HT-29 (cell line): ENCODE results near the gene RABEP1. TPM values are rescaled to one million over a fixed set of nuclear protein-coding genes. Genes with fewer than 3 reads are reported as not detected.

ENCODE experiments used
- DNase-seq: peaks from one replicate; pipeline ENCODE4 v3.0.0-alpha.2; 2015; ENCODE audit warnings: low spot score
- total RNA-seq: library from RNA; depleted of rRNA; stranded (reverse); fragments of >200 nt; shearing (Covaris generic); gene quantifications from 2 replicates; pipeline ENCODE4 v1.2.3, GENCODE V29; 2014

The RABEP1 gene
- total RNA-seq, 1 experiment from 2014 or later = 16.1 TPM

DNA sequence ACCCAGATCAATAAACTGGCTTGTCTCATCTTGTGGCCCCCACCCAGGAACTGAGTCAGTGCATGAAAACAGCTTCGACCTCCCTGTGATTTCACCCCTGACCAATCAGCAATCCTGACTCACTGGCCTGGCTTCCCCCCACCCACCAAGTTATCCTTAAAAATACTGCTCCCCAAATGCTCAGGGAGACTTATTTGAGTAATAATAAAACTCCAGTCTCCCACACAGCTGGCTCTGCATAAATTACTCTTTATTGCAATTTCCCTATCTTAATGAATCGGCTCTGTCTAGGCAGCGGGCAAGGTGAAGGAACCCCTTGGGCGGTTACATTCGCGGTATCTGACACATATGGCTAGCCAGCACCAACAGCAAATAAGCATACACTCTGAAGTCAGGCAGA is 9.8 kb upstream of the RABEP1 start:
- no peak for DNase-seq

DNA sequence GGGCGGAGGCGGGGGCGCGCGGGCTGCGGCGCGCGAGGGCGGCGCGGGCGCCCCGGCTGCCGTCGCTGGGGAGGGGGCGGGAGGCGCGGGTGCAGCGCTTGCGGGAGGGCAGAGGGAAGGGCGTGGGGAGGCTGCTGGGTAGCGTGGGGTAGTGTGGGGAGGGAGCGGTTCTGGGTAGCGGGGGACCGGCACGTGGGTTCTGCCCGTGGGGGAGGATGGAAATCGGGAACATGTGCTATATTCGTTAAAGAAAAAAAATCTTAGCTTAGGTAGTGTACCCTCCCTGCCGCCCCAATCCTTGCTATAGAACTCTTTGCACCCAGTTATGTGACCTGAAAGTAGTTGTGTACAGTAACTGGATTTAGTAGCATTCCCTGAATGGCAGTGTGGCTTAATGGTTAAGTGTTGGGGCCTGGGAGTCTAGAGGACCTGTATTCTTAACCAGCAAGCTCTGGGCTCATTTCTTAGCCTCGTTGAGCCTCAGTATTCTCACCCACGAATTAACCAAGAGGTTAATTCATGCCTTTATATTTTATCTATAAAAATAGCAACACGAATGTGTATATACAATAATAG is 646 bp downstream of the RABEP1 start:
- peak; percentile 27 for DNase-seq

DNA sequence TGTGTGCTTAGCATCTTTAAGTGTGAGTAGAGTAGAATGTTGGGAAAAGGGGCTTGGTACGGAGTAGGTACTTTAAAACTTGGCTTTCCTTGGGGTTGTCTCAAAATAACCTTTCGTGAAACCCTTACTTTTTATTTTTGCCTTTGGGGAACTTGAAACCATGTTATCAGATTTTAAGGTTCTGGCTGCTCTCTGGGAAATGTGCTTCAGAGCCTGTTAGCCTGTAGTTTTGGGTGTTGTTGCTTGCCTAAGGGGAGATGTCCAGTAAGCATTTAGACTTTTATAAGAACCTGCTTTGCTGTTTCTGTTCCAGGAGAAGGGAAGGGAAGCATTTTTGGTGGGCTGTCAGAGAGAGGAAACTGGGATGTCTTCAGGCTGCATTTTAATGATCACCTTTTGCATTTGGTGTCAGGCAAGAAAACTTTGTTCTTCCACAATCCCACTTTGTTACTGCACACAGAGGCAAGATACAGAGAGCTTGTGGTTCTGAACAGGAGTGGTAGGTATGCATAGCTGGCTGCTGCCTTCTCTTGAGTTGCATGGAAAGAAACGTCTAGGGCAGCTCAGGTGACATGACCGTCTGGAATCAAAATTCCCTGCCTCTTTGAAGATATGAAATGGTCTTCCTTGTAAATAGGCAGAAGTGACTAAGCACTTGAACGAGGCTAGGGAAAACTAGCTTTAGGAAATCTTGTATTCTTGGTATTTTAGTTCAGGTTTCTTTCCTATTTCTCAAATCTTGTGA is 1.7 kb downstream of the RABEP1 start:
- DNase-seq = no peak

DNA sequence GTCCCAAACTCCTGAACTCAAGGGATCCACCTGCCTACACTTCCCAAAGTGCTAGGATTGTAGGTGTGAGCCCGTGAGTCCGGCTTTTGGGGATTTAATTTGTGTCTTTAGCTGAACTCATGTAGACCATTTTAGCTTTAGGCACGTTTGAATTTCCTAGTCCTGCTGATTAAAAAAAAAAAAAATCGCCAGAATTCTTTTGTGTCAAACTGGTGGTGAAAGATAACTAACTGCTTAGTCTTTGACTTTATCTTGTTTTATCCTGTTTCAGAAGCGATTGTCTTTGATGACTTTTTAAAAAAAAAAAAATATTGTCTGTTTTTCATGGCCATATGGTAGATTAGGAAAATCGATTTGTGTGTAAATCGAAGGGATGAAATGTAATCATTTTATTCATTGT is 2.6 kb downstream of the RABEP1 start:
- no peak for DNase-seq

DNA sequence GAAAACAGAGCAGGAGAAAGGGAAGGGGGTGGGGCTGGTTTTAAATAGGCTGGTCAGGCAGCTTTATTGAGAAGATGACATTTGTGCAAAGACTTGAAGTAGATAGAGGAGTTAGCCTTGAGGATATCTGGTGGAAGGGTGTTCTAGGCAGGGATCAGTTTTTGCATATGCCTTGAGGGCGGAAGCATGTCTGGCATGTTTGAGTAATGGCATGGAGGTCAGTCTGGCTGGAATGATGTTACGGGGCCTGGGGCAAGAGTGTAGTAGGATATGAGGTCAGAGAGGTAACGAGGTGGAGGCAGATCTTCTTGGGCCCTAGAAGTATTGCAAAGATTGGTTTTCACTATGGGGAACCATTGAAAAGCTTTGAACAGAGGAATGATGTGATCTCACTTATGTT is 4.8 kb downstream of the RABEP1 start:
- no peak for DNase-seq

DNA sequence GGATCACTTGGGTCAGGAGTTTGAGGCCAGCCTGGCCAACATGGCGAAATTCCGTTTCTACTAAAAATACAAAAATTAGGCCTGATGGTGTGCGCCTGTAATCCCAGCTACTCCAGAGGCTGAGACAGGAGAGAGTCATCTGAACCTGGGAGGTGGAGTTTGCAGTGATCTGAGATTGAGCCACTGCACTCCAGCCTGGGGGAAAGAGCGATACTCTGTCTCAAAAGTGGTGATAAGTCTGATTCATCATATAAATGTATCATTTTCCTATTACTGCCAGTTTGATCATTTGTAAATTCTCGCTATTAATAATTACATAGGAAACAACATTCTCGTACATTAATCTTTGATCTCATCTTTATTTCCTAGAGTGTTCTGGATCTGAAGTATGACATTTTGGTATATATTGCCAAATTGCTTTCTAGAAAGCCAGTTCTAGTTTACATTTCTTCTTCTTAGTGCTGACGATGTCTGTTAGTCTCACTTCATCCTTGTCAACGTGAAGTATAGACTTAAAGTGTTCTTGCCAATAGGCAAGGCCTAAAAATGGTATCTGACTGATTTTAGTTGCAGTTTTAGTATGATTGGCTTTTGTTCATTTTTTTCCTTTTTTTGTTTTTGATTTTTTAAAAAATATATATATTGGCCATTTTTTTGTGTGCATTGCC is 9.7 kb downstream of the RABEP1 start:
- DNase-seq = no peak

DNA sequence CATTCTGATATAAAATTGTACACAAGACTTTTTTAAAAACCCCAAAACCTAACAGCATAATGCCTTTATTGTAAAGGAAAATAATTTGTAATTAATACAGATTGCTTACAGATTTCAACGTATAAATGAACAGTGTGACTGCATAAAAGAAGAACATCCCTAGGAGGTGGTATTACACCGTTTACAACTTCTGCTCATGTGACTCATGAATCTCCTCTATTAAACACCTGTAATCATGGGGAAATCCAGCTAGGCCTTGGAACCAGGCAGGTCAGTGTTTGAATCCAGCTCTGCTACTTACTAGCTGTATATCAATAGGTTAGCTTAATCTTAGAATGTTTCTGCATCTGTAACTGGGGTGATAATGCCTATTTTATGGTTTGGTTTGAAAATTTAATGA is 15.2 kb downstream of the RABEP1 start:
- DNase-seq = no peak

DNA sequence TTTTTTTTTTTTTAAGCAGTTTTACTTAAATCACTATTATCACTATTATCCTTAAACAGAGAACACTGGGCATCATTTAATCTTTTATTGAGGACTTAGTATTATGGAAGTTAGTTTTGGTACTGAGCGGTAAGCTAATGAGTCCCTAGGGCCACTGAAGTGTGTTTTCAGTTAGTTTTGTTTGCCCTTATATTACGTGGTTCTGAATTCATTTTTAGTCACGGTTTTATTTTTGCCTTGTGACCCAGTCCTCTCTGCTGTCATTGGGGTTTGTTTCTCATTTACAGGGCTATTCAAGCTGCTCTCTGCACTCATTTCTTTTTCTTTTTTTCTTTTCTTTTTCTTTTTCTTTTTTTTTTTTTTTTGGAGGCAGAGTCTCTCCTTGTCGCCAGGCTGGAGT is 17.3 kb downstream of the RABEP1 start:
- no peak for DNase-seq

DNA sequence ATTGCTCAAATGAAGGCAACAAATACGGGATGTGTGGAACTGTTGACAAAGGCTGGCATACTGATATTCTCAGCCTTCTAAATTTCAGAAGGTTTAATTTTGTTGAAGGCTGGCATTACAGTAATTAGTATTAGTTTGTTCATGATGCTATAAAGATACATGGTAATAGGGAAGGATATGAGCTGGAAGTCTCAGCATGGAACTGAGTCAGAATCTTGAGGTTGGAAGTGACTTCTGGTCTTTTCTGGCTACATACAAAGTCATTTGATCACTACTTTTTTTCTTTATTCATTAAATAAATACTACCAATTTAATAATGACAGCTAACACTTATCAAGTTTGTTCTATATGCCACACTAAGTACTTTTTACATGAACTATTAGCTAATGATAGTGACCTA is 22.6 kb downstream of the RABEP1 start:
- DNase-seq = no peak

DNA sequence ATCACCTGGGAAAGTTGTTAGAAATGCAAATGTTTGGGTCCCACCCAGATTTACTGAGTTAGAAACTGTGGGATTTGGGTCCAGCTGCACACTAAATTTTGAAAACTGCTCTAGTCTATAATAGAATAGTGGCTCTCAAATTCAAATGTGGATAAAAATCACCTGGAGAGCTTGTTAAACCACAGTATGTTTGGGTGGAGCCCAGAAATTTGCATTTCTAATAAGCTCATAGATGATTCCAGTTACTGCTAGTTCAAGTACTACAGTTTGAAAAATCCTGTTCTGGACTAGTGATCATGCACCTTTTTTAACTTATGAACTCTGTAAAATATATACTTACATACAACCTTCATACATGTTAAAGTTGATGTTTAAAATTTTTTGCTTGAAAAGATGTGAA is 27.8 kb downstream of the RABEP1 start:
- no peak for DNase-seq

DNA sequence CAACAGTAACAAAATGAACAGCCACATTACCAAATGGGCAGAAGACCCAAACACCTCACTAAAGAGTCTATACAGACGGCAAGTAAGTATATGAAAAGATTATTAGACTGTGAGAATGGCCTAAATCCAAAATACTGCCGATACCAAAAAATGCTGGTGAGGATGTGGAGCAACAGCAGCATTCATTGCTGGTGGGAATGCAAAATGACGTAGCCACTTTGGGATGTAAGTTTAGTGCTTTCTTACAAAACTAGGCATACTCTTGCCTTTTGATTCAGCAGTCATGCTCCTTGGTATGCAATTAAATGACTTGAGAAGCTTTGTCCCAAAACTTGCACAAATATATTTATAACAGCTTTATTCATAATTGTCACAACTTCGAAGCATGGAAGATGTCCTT is 43.8 kb downstream of the RABEP1 start:
- no peak for DNase-seq

DNA sequence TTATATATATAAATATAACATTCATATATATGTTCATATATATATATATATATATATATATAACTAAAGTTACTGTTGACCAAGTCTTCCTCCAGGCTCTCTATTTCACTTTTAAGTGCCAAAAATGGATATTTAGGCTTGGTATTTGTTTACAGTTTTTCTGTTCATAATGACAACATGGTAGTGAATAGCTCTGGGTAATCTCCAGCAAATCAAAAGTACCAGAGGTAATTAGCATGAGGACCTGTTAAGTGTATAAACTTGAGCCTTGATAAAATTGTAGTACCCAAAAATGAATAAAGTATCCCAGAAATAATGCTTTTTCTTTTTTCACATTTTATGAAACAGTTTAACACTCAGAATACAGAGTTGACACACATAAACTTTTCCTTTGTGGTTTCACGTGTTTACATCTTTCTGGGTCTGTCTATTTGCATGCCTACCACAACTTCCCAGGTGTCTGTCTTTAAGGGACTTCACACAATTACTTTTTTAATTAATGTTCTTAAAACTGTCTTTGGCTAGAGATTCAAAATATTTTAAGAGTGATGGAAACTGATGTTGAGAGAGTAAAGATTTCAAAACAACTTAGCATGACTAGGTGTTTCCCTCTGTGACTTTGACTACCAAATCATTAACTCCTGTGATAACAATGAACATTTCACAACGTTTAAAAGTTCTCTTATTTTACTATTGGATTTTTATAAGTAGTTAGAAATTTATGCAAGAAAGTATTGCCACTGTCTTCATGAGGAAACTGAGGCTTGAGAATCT is 47.9 kb downstream of the RABEP1 start:
- DNase-seq = no peak

DNA sequence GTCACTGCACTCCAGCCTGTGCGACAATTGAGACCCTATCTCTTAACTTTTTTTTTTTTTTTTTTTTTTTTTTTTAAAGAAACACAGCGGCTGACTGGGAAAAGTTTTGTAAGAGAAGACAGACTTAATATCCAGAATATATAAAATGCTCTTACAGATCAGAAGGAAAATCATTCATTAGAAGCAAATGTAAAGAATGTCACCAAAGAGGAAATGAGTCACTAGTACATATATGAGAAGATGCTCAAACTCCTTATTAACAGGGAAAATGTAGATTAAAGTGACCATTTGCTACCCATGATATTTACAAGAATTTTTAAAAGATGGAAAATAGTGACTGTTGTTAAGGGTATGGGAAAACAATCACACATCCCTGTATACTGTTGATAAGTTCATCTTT is 48.9 kb downstream of the RABEP1 start:
- DNase-seq = no peak

DNA sequence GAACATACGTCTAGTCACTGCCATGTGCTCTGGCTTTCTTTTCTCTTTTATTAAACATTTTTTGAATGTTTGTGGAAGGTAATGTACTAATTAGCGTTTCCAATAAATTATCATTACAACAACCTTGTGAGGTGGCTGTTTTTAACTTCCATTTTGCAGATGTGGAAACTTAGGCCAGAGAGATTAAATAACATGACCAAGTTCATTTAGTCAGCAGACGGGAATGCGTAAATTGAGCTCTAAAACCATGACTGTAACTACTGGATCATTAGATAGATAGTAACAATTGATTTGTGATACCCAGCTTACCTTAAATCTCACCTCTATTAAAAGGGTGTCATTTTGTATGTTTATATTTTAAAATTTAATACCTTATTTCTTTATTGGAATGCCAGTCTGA is 49.4 kb downstream of the RABEP1 start:
- DNase-seq = no peak

DNA sequence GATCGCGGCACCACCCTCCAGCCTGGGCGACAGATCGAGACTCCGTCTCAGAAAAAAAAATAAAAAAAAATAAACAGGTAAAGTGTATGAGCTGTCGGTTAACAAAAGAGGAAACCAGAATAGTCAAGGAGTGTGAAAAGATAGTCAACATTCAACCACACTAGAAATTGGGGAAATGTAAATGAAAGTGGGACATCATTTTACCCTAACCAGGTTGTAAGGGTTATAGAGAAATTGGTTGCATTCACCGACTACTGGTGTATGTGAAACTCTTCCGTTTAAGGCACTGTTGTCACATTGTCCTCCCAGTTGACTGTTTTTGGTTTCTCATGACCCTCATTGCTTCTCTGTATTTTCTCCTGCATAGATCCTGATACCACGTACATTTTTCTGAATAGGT is 62.8 kb downstream of the RABEP1 start:
- no peak for DNase-seq

DNA sequence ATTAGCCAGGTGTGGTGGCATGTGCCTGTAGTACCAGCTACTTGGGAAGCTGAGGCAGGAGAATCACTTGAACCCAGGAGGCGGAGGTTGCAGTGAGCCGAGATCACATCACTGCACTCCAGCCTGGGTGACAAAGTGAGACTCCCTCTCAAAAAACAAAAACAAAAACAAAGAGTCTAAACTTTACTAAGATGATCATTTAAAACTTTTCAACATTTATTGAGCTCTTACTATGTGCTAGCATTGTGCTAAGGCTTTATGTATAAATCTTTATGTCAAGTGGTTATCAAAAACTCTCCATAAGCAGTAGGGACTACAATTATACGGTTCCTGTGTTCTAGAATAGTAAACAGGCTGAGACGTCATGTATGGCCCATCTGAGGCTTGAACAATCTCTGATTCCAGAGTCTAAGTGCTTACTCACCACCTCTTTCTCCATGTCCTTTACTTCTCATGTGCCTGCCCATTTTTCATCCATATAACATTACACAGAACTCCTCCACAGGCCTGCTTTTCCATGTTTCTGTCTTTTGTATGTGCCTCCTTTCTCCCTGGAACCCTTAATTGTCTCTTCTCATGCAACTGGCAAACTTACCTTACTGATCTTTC is 70.7 kb downstream of the RABEP1 start:
- no peak for DNase-seq

DNA sequence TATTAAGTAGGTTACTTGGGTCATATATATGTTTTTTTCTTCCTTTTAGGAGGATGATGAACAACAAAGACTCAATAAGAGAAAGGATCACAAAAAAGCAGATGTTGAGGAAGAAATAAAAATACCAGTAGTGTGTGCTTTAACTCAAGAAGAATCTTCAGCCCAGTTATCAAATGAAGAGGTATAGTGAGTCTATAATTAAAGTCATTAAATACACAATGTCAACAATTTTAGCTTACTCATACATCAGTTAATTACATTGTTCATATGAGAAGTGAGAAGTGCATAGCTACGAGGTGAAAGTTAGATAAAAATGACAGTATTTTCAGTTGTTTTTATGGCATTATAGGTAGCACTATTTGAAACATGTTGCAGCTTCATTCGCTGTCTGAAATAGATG is 72.2 kb downstream of the RABEP1 start:
- DNase-seq = no peak

DNA sequence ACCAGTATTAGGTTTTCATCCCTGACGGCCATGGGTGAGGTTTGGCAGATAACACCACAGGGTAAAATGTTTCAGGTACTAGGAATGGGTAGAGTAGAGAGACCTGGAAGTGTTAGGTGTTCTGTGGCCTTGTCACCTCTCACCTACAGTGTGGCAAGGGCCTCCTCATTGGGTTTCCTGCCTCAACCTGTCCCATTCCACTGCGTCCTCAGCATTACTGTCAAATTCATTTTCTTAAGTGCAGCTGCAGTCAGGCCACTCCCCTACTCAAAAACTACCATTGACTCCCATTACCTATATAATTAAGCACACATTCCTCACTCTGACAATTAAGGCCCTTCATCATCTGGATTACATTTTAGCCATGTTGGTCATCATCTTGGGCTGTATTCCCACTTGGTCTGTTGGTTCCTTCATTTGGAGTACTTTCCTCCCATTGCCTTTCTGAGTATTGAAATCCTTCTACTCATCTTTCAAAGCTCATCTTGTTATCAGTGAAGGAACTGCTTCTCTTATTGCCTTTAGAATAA is 72.9 kb downstream of the RABEP1 start:
- DNase-seq = no peak

DNA sequence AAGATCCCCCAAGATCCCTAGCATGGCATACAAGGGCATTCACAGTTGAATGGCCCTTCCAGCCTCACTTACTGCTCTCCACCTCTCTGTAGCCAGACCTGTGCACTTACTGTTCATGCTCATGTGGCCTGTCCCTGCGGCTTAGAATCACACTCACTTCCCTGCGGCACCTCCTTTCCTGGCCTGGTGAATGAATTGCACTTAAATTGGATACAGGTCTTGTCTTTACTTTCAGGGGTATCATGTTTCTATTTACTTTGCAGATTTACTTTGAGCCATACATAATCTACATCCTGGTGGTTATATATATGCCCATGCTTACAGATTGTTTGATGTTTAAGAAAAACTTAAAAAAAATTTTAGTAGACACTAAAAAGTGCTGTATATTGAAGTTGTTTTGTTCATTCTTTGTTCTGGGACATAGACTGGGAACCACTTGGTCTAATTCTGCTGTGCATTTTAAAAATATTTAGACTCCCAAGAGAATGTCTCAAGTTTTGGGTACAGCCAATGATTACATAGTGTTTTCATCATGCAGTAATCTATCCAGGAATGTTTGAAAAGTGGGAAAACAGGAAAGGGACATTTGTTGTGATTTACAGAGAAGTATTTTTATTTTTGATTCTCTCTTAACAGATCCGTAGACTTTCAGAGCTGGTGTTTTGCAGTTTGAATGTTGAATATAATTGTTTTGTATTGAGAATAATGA is 73.5 kb downstream of the RABEP1 start:
- DNase-seq = no peak

DNA sequence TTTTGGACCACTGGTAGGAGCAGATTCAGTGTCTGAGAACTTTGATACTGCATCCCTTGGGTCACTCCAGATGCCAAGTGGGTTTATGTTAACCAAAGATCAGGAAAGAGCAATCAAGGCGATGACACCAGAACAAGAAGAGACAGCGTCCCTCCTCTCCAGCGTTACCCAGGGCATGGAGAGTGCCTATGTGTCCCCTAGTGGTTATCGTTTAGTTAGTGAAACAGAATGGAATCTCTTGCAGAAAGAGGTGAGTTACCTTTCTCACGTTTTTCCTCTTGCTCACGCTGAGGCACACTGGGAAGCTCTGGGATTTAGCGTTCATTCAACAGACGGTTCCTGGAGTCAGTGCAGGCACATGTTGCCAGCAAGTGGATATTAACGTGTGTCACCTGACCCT is 79.3 kb downstream of the RABEP1 start:
- DNase-seq = no peak

DNA sequence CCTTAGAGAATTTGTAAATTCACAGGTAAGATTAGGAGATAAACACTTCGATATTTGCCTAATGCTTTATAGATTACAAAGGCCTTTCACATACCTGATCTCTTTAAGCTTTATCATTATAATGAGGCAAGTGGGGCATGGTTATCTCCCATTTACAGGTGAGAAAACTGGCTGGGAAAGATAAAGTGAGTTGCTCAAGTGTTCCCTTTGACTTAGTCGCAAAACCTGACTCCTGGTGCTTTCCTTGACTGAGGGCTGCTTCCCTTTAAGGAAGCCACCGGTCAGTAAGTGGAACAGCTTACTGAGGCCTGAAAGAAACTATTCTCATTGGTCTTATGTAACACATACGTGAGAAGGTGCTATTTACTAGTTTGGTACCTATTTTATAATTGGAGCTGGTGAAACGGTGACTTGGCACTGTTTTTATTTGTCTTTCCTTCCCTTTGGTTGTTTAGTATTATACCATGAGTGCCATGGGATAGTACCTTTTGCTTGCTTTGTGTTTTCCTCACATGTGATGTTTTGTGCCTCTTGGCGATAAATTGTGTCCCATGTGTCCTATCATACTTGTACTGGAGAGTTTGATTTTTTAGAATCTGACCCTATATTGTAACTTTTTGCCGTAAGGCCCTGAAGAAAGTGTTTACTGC is 80.2 kb downstream of the RABEP1 start:
- DNase-seq = no peak
